ENCODE measurements around the gene WFS1.

The WFS1 gene

GRCh38 chr4:6300359-6300758 is 30.7 kb downstream of the WFS1 start:
- no peak for DNase-seq (ENCODE audit: low spot score)

- no peak for DNase-seq (ENCODE audit: low spot score)
Measured at GRCh38 chr4:6301051-6301731, 31.5 kb downstream of the WFS1 start.

GRCh38 chr4:6301732-6302442 is 32.2 kb downstream of the WFS1 start:
- DNase-seq (ENCODE audit: low spot score): no peak

DNA sequence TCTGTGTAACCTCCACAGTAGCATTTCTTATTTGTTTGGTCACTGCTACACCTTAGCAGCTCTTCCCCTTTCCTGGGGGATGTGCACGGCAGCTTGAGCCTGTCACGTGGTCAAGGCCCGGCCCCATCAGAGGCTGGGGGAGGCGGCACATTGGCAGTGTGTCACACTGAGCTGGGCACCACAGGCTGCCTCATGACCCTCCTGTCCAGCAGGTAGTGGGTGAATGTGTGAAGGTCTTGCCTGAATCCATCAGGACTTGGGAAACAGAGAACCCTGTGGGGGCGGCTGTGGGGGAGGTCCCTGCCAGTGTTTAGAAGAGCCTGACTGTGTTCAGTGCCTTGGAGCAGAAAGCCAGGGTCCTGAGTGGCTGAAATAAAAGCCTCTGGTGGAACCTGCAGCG is 33.2 kb downstream of the WFS1 start:
- no peak for DNase-seq (ENCODE audit: low spot score)

DNA sequence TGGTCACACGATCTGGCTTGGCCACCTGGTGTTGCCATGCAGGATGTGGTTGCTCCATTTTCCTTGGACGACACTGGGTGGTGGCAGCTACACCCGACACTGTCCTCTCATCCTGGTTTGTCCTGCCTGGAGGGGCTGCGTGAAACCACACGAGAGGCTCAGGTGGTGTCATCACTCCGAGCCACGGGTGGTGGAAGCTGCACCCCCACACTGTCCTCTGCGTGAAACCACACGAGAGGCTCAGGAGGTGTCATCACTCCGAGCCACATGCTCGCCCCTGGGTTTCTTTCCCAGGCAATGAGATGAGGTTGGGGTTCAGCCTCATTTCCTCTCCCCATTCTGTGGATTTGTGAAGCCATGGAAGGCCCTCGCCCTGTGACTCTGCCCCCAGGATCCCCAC is 34.3 kb downstream of the WFS1 start:
- no peak for DNase-seq (ENCODE audit: low spot score)

DNA sequence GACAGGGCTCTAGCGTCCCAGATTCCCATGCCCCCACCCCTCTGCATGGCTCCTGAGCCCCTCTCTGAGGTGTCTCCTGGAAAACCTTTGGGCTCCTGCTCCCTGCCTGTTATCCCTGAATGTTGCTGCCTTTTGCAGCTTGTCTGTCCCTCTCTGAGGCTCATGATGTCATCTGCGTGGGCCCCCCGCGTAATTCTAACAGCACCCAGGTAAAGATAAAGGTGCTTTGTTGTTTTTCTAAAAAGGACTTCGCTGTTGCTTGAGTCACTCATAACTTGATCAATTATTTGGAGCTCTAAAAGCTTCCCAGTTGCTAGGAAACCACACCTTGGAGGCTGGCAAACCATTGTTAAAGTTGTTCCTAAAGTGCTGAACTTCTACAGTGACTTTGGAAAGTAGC is 36.6 kb downstream of the WFS1 start:
- no peak for DNase-seq (ENCODE audit: low spot score)

- DNase-seq (ENCODE audit: low spot score): no peak
Measured at GRCh38 chr4:6307230-6307629, 37.6 kb downstream of the WFS1 start.

- DNase-seq (ENCODE audit: low spot score): no peak
Measured at GRCh38 chr4:6307891-6308290, 38.2 kb downstream of the WFS1 start.

DNA sequence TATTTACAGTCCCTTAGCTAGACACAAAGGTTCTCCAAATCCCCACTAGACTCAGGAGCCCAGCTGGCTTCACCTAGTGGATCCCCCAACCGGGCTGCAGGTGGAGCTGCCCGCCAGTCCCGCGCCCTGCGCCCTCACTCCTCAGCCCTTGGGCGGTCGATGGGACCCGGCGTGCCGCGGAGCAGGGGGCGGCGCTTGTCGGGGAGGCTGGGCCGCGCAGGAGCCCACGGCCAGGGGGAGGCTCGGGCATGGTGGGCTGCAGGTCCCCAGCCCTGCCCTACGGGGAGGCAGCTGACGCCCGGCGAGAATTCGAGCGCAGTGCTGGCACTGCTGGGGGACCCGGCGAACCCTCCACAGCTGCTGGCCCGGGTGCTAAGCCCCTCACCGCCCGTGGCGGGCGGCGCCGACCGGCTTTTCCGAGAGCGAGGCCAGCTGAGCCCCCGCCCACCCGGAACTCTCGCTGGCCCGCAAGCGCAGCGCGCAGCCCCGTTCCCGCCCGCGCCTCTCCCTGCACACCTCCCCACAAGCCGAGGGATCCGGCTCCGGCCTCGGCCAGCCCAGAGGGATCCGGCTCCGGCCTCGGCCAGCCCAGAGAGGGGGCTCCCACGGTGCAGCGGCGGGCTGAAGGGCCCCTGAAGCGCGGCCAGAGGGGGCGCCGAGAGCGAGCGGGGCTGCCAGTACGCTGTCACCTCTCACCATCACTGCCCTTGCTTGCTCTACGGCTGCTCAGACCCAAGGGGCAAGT is 39.4 kb downstream of the WFS1 start:
- DNase-seq (ENCODE audit: low spot score): no peak

DNA sequence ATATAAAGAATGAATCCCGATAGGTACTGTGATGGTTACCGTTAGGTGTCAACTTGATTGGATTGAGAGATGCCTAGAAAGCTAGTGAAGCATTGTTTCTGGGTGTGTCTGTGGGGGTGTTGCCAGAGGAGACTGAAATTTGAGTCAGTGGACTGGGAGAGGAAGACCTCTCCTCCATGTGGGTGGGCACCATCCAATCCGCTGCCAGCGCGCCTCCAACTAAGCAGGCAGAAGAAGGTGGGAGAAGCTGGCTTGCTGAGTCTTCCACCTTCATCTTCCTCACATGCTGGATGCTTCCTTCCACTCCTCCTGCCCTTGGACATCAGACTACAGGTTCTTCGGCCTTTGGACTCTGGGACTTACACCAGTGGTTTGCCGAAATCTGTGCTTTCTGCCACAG is 40.1 kb downstream of the WFS1 start:
- no peak for DNase-seq (ENCODE audit: low spot score)

GRCh38 chr4:6313216-6313615 is 43.6 kb downstream of the WFS1 start:
- no peak for DNase-seq (ENCODE audit: low spot score)

DNA sequence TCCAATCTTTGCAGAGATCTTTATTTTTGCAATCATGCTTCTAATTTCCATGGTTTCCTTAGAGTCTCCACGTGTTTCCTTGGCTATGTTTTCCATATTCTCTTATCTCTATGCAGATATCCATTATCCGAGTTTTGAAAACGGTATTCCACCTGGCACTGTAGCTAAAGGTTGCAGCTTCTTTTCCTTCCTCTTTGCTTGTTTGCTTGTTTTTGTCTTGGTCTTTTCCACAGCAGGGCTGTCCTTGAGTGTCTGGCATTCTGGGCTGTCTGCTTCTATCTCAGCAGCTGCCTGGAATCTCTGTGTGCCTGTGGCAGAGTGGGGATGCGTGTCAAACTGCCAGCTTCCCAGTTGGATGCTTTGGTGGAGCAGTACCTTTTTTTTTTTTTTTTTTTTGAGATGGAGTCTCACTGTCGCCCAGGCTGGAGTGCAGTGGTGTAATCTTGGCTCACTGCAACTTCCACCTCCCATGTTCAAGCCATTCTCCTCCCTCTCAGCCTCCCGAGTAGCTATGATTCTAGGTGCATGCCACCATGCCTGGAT is 46.9 kb downstream of the WFS1 start:
- DNase-seq (ENCODE audit: low spot score): no peak

DNA sequence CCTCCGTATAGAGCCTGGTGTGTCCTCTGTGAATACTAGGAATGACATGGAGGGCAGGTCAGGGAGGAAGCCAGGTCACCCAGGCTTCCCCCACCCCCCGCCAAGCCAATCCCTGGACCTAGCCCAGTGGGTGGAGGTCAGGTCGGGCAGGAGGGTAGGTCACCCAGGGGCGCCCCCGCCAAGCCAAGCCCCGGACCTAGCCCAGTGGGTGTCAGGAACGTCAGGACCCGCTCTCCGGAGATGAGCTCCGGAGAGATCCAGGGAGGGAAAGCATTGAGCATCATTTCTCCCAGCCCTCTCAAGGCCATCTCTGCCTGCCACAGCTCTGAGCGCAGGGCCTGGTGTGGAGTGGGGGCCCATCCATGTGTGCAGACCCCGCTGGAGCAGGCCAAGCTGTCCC is 48.6 kb downstream of the WFS1 start:
- DNase-seq (ENCODE audit: low spot score): no peak

DNA sequence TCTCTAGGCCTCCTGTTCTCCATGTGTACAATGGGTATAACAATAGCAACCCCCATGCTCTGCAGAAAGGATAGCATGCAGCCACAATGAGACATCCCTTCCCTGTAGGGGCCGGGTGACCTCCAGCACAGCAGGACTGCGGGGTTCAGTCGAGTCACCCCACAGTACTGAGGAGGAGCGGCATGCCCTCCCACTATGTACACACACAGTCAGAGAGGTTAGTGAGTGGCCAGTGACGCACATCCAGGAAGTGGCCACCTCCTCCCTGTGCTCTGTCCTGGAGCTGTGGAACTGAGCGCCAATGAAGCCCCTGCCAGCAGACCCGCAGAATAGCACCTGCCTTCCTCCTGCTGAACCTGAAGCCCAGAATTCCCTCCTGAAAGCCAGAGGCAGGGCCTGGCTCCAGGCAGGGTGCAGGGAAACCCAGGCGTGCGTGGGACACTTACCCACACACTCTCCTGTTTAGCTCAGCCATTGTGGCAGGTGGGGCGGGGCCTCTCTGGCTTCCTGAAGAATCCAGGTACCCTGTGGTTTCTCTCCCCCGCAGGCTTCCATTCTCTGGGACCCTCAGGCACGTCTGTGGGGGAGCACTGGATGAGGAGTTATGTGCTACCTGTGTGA is 50.0 kb downstream of the WFS1 start:
- DNase-seq (ENCODE audit: low spot score): no peak

GRCh38 chr4:6320663-6321062 is 51.0 kb downstream of the WFS1 start:
- no peak for DNase-seq (ENCODE audit: low spot score)

- no peak for DNase-seq (ENCODE audit: low spot score)
Measured at GRCh38 chr4:6321361-6321760, 51.7 kb downstream of the WFS1 start.

GRCh38 chr4:6322067-6322760 is 52.6 kb downstream of the WFS1 start:
- no peak for DNase-seq (ENCODE audit: low spot score)

- DNase-seq (ENCODE audit: low spot score): no peak
Measured at GRCh38 chr4:6322761-6323566, 53.3 kb downstream of the WFS1 start.

GRCh38 chr4:6324461-6324998 is 54.9 kb downstream of the WFS1 start:
- DNase-seq (ENCODE audit: low spot score): no peak

DNA sequence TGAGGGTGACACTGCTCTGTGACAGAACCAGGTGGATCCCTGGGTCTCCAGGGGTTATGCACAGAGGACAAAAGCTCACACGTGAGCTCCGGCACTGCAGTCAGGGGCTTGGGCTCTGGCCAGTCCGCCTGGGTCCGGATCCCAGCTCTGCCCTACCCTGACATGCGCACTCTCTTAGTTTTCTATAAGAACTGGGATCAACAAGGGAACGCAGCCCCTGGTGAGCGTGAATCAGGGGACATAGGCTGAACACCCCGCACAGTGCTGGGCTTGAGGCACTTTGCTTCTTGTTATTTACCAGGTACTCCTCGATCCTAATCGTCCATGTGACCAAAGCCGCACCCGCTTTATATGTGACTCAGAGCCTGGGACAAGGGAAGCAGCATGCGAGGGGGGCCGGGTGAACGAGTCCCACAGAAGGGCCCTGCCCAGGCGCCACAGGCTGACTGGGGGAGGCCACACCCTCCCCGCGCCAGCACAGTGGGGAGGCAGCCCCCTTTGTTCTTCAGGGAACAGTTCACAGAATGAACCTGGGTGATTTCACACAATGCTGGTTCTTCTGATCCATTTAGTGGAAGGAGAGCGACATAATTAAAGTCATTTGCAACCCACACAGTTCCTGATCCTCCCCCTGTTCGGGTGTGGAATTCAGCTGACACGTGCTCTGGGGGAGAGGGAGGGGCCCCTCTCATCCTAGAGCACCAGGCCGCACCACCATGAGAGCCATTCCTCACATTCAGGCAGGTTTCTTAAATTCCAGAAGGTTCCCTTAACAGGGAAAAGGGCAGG is 55.5 kb downstream of the WFS1 start:
- DNase-seq (ENCODE audit: low spot score): no peak

Measured in globus pallidus (tissue), 1 donor.